Measurements from ENCODE around the gene STEAP1. TPM values are rescaled to one million over a fixed set of nuclear protein-coding genes. Genes with fewer than 3 reads are reported as not detected.

The STEAP1 gene
- total RNA-seq, 2 donors from 2014 or later = 1.8 to 8.7 TPM

DNA sequence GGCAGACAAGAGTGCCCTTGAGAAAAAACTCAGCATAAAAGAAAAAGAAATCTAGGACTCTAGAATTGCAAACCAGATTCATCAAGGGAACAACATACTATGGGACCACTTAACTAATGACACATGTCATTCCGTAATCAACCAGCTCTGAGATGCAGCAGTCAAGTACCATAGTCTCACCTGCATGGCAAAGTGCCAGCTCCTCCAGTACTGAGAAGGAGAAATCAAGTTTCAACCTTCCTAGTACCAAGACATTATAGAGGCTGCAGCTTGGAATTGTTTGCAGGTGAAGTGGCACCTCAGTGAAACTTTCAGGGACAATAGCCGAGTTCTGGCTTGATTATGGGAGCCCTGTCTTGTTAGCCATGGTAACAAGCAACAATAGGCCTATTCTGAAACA is 11.5 kb downstream of the STEAP1 start:
- H3K36me3 ChIP-seq = no peaks in the 10 kb centered on the region
- DNase-seq (ENCODE audit: low spot score) = no peak
- no peaks in the 10 kb centered on the region for H3K27me3 ChIP-seq
- no peak overlapping the region for H3K27ac ChIP-seq
- no peaks in the 10 kb centered on the region for H3K4me1 ChIP-seq
- H3K4me3 ChIP-seq = no peak overlapping the region
- peaks cover 0 to 10% of the 10 kb centered on the region in 2 donors for H3K9me3 ChIP-seq
- TF ChIP-seq, protein P1, sequence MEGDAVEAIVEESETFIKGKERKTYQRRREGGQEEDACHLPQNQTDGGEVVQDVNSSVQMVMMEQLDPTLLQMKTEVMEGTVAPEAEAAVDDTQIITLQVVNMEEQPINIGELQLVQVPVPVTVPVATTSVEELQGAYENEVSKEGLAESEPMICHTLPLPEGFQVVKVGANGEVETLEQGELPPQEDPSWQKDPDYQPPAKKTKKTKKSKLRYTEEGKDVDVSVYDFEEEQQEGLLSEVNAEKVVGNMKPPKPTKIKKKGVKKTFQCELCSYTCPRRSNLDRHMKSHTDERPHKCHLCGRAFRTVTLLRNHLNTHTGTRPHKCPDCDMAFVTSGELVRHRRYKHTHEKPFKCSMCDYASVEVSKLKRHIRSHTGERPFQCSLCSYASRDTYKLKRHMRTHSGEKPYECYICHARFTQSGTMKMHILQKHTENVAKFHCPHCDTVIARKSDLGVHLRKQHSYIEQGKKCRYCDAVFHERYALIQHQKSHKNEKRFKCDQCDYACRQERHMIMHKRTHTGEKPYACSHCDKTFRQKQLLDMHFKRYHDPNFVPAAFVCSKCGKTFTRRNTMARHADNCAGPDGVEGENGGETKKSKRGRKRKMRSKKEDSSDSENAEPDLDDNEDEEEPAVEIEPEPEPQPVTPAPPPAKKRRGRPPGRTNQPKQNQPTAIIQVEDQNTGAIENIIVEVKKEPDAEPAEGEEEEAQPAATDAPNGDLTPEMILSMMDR (IDR thresholded peaks at IDR 0.05) = no peak

DNA sequence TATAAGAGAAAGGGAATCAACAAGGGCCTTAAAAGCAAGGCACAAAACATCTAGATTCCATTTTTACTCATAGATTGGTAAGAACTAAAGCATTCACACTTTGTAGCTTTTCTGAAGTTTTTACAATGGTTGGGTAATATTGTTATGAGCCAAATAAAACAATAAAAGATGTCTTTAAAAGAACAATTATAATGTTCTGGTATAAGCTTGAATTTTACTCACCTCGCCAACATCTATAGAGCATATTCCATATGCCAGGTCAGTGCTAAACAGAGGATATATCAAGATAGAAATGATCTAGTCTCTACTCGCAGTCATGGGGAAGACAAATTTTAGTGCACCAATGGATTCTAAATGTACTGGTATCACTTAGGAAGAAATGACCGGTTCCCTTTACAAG is 11.9 kb downstream of the STEAP1 start:
- Histone ChIP-seq H3K27me3 (no peaks in the 10 kb centered on the region), H3K9me3 (peaks cover 0 to 10% of the 10 kb centered on the region in 2 donors), H3K36me3 (no peaks in the 10 kb centered on the region), H3K27ac (no peak overlapping the region), H3K4me3 (no peak overlapping the region), H3K4me1 (no peaks in the 10 kb centered on the region)
- no peak for DNase-seq (ENCODE audit: low spot score)
- TF ChIP-seq, protein P1 (IDR thresholded peaks at IDR 0.05) = no peak

GRCh38 chr7:90167361-90167760 is 13.1 kb downstream of the STEAP1 start:
- no peaks in the 10 kb centered on the region for H3K4me1 ChIP-seq
- H3K36me3 ChIP-seq = no peaks in the 10 kb centered on the region
- H3K4me3 ChIP-seq = no peak overlapping the region
- H3K9me3 ChIP-seq = peaks cover 0 to 10% of the 10 kb centered on the region in 2 donors
- H3K27me3 ChIP-seq = no peaks in the 10 kb centered on the region
- H3K27ac ChIP-seq = no peak overlapping the region
- TF ChIP-seq, protein P1 (IDR thresholded peaks at IDR 0.05) = no peak
- DNase-seq (ENCODE audit: low spot score) = no peak

- DNase-seq (ENCODE audit: low spot score) = no peak
- Histone ChIP-seq H3K9me3 (peaks cover 0 to 10% of the 10 kb centered on the region in 2 donors), H3K4me1 (no peaks in the 10 kb centered on the region), H3K36me3 (no peaks in the 10 kb centered on the region), H3K27me3 (no peaks in the 10 kb centered on the region), H3K4me3 (no peak overlapping the region), H3K27ac (no peak overlapping the region)
- TF ChIP-seq, protein P1 (IDR thresholded peaks at IDR 0.05) = no peak
These were observed 15.6 kb downstream of the STEAP1 start for GRCh38 chr7:90169891-90170290.

DNA sequence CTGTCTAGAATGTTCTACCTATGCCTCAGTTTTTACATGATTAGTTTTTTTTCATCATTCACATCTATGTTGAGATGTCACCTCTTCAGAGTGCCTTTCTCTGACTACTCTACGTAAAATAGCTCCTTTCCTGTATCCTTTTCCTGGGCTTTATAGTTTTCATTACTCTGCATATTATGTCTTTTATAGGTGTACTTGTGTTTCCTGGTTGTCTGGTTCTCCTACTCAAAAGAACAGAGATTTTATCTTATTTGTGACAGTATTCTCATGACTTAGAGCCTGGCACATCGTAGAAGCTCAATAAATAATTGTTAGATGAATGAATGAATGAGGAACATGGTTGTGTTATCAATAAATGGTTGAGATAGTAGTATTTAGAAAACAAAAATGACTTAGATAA is 17.9 kb downstream of the STEAP1 start:
- Histone ChIP-seq H3K27ac (no peak overlapping the region), H3K4me1 (no peaks in the 10 kb centered on the region), H3K27me3 (no peaks in the 10 kb centered on the region), H3K9me3 (peaks cover 0 to 10% of the 10 kb centered on the region in 2 donors), H3K4me3 (no peak overlapping the region), H3K36me3 (no peaks in the 10 kb centered on the region)
- TF ChIP-seq, protein P1 (IDR thresholded peaks at IDR 0.05) = no peak
- DNase-seq (ENCODE audit: low spot score) = no peak

DNA sequence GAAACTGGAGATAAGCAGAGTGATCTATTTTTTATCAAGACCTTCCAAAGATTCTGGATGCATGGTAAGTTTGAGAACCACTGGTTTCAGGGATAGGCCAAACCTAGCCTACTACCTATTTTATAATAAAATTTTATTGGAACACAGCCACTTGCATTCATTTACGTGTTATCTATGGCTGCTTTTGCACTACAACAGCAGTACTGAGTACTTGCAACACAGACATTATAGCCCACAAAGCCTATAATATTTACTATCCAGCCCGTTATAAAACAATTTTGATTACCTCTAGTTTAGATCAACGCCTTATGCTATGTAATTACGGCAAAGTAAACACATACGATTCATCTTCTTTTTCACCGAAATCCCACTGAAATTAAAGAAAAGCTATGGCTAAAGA is 18.4 kb downstream of the STEAP1 start:
- TF ChIP-seq, protein P1 (IDR thresholded peaks at IDR 0.05) = no peak
- H3K36me3 ChIP-seq = no peaks in the 10 kb centered on the region
- DNase-seq (ENCODE audit: low spot score) = no peak

More for the DNA sequence above, 18.4 kb downstream of the STEAP1 start:
- no peaks in the 10 kb centered on the region for H3K4me1 ChIP-seq
- no peak overlapping the region for H3K27ac ChIP-seq
- H3K4me3 ChIP-seq = no peak overlapping the region
- H3K9me3 ChIP-seq = peaks cover 0 to 10% of the 10 kb centered on the region in 2 donors
- H3K27me3 ChIP-seq = no peaks in the 10 kb centered on the region
